ENCODE data around the gene NEK8. TPM values are rescaled to one million over a fixed set of nuclear protein-coding genes. Genes with fewer than 3 reads are reported as not detected.
A peak's percentile ranks its signal among the peaks of the same experiment; 100 is the strongest.
"Not testable (repeated sequence)": the region's sequence is repeated elsewhere in the genome, so short reads cannot be mapped to it uniquely, and the experiment has no call there.

Gene NEK8
- total RNA-seq, 2 experiments from 2014 or later, result 3.6 to 3.9 TPM

DNA sequence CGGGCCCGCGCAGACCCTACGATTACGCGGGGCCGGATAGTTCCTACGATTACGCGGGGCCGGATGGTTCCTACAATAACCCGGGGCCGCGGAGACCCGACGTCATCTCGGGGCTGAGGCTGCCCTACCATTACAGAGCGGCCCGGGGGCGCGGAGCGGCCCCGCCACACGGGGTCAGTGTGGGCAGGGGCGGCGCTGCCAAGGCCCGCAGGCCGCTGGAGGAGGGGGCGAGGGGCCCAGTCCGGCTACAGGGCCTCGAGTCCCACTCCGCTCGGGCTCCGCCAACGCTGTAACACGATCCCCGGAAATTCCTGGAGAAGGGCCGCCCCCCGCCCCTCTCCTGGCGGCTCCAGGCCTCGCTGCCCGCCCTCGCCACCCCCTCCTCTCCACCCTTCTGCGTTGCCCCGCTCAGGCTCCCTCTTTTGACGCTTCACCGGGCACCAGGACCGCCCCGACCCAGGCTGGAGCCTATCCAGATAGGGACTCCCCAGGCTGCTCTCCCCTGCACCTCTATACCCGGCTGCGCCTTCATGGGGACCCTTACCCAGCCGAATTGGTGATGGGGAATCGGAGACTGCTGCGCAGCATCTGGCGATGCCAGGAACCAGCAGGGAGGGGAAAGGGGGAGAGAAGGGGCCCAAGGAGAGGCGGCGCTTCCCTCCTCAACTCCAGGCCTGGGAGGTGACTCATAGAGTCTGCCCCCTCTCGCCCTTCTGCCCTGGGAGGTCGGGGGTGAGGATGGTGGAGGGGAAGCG lies 10.8 kb upstream of the NEK8 start, which contains the start of gene RAB34:
TSS of gene RAB34 (minus strand) at position 291 of the 755 bp plus-strand sequence. CDS start 602 bp downstream, outside the sequence.
- H3K27ac Mint-ChIP-seq, result peak within 1 kb of the TSS; percentile 81
- TF ChIP-seq, protein P1, sequence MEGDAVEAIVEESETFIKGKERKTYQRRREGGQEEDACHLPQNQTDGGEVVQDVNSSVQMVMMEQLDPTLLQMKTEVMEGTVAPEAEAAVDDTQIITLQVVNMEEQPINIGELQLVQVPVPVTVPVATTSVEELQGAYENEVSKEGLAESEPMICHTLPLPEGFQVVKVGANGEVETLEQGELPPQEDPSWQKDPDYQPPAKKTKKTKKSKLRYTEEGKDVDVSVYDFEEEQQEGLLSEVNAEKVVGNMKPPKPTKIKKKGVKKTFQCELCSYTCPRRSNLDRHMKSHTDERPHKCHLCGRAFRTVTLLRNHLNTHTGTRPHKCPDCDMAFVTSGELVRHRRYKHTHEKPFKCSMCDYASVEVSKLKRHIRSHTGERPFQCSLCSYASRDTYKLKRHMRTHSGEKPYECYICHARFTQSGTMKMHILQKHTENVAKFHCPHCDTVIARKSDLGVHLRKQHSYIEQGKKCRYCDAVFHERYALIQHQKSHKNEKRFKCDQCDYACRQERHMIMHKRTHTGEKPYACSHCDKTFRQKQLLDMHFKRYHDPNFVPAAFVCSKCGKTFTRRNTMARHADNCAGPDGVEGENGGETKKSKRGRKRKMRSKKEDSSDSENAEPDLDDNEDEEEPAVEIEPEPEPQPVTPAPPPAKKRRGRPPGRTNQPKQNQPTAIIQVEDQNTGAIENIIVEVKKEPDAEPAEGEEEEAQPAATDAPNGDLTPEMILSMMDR (IDR thresholded peaks at IDR 0.05), result no peak
- H3K4me1 Mint-ChIP-seq (ENCODE audit: low read depth), result peaks cover 19% of the 10 kb centered on the region
- DNase-seq (peak; percentile 58), ATAC-seq (no peak)
- H3K27me3 Mint-ChIP-seq, result peaks cover 14% of the 10 kb centered on the region
- peaks cover 30% of the 10 kb centered on the region for H3K36me3 Mint-ChIP-seq (ENCODE audit: low read depth)
- ChIA-PET POLR2A (no interaction called here), CTCF (no interaction called here)
- H3K9me3 Mint-ChIP-seq, result no peaks in the 10 kb centered on the region
- H3K4me3 Mint-ChIP-seq, result peak within 1 kb of the TSS; percentile 71
- intact Hi-C loops (cut with micrococcal nuclease), result no loop called here

DNA sequence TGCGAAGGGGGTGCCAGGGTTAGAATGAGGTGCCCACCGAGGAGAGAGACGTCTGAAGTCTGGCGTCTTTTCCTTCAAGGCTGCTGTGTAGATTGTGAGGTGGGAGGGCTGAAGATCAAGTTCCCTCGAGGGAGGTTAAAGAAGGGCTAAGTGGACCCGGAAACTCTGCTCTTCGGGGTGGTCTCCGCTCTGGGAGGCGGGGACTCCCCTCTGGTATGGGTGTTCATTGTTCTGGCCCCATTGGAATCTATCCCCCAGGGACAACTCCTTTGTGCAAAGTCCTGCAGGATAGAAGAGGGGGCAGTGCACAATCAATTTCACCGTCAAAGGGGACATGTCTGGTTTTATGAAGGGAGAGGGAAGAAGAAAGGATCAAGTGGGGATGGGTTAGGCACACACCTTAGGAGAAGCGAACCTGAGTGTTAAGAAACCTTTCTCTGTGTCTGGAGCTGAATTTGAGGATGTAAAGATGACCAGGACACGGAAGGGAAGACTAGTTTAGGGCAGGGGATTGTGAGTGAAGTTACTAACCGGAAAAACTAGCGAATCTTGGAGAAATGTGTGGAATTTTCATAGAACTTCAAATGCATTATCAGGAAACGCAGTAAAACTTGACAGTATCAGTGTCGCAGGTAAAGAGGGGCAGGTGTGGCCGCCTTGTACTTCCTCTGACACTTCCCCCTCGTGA lies 10.1 kb upstream of the NEK8 start:
- DNase-seq (no peak), ATAC-seq (no peak)
- ChIA-PET POLR2A (interaction anchor here (4.1 to 11.5 kb wide), 2 partner anchors 7 to 25 kb away, joined by 31 to 480 read pairs; partner anchors contain the start of genes PROCA1 and TRAF4), CTCF (interaction anchor here (1.9 kb wide), 1 partner anchor 235 kb away, joined by 11 read pairs; no protein-coding TSS in a partner anchor)
- TF ChIP-seq, protein P1 (IDR thresholded peaks at IDR 0.05), result no peak
- H3K9me3 Mint-ChIP-seq, result no peaks in the 10 kb centered on the region
- H3K27me3 Mint-ChIP-seq, result peaks cover 14% of the 10 kb centered on the region
- H3K4me3 Mint-ChIP-seq, result peak overlapping the region; percentile 100
- intact Hi-C loops (cut with micrococcal nuclease), result no loop called here
- peaks cover 37% of the 10 kb centered on the region for H3K36me3 Mint-ChIP-seq (ENCODE audit: low read depth)
- peak overlapping the region; percentile 81 for H3K27ac Mint-ChIP-seq
- H3K4me1 Mint-ChIP-seq (ENCODE audit: low read depth), result peaks cover 24% of the 10 kb centered on the region

DNA sequence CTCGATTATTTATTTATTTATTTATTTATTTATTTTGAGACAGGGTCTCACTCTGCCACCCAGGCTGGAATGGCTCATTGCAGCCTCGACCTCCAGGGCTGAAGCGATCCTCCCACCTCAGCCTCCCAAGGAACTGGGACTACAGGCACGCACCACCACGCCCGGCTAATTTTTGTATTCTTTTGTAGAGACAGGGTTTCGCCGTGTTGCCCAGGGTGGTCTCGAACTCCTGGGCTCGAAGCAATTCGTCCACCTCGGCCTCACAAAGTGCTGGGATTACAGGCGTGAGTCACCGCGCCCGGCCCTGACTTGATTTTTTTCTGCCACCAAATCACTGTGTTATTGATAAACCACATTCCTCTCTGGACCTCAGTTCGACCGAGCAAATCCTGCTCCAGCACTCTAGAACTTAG lies 9.6 kb upstream of the NEK8 start:
- peak; percentile 0 for ATAC-seq
- peak overlapping the region; percentile 99 for H3K27ac Mint-ChIP-seq
- CTCF ChIA-PET, result interaction anchor here (0.9 to 1.9 kb wide), 6 partner anchors 8 to 397 kb away, joined by 3 to 11 read pairs (median 4); partner anchors contain the start of genes BLTP2, NEK8 and PROCA1
- POLR2A ChIA-PET, result interaction anchor here (0.6 to 11.5 kb wide), 15 partner anchors 8 to 362 kb away, joined by 3 to 480 read pairs (median 8); partner anchors contain the start of genes BLTP2, NEK8, POLDIP2 and PROCA1
- peaks cover 14% of the 10 kb centered on the region for H3K27me3 Mint-ChIP-seq
- intact Hi-C loops (cut with micrococcal nuclease), result no loop called here
- no peaks in the 10 kb centered on the region for H3K9me3 Mint-ChIP-seq
- DNase-seq, result no peak
- peaks cover 42% of the 10 kb centered on the region for H3K36me3 Mint-ChIP-seq (ENCODE audit: low read depth)
- peaks cover 29% of the 10 kb centered on the region for H3K4me1 Mint-ChIP-seq (ENCODE audit: low read depth)
- peak overlapping the region; percentile 100 for H3K4me3 Mint-ChIP-seq
- TF ChIP-seq, protein P1 (IDR thresholded peaks at IDR 0.05), result no peak

DNA sequence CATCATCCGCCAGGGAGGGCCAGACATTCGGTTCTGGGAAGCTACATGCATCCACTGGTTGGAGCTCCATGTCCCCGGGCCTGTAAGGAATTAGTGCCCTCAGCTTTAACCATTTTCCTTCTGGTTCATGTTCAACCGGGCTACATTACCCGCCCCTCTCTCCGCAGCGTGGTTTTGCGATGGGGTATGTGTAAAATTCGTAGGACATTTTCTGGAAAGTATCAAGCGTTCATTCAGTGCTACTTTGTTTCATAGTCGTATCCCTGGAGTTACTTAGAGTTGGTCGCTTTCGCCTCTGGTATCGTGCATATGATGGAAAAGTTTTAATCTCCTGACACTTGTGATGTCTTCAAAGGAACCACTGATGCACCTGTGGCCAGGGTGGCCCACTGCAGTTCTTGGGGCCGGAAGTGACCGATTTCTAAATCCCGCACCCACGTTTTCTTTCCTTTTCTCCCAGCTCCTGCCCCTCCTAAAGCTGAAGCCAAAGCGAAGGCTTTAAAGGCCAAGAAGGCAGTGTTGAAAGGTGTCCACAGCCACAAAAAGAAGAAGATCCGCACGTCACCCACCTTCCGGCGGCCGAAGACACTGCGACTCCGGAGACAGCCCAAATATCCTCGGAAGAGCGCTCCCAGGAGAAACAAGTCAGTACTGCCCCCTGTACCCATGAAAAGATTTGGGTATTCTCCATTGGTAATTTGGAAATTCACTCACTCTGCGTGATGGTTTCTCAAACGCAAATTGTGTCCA lies 8.2 kb upstream of the NEK8 start:
- Mint-ChIP-seq H3K4me1 (ENCODE audit: low read depth) (peaks cover 40% of the 10 kb centered on the region), H3K36me3 (ENCODE audit: low read depth) (peaks cover 56% of the 10 kb centered on the region), H3K9me3 (no peaks in the 10 kb centered on the region), H3K4me3 (peak overlapping the region; percentile 100), H3K27ac (peak overlapping the region; percentile 99), H3K27me3 (peaks cover 11% of the 10 kb centered on the region)
- peak; percentile 58 for DNase-seq
- TF ChIP-seq, protein P1 (IDR thresholded peaks at IDR 0.05), result peak; percentile 32
- POLR2A ChIA-PET, result interaction anchor here (0.7 to 11.5 kb wide), 19 partner anchors 8 to 363 kb away, joined by 3 to 480 read pairs (median 6); partner anchors contain the start of genes BLTP2, NEK8, POLDIP2 and PROCA1
- intact Hi-C loops (cut with micrococcal nuclease), result no loop called here
- ATAC-seq, result no peak
- CTCF ChIA-PET, result interaction anchor here (0.9 to 13.9 kb wide), 9 partner anchors 7 to 395 kb away, joined by 3 to 609 read pairs (median 4); partner anchors contain the start of genes BLTP2, PROCA1 and TRAF4

DNA sequence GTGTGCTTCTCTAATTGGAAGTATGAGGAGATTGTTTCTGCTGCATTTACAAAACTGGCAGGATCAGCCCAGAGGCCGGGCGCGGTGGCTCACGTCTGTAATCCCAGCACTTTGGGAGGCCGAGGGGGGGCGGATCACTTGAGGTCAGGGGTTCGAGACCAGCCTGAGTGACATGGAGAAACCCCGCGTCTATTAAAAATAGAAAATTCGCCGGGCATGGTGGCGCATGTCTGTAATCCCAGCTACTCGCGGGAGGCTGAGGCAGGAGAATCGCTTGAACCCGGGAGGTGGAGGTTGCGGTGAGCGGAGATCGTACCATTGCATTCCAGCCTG lies 7.6 kb upstream of the NEK8 start:
- intact Hi-C loops (cut with micrococcal nuclease); ATAC-seq: not testable (repeated sequence)

More for the DNA sequence above, 7.6 kb upstream of the NEK8 start:
- POLR2A ChIA-PET, result interaction anchor here (1.2 to 11.5 kb wide), 9 partner anchors 10 to 229 kb away, joined by 3 to 480 read pairs (median 12); partner anchors contain the start of genes BLTP2, PROCA1, SDF2 and SUPT6H
- Mint-ChIP-seq H3K4me1 (ENCODE audit: low read depth) (peaks cover 40% of the 10 kb centered on the region), H3K4me3 (peak overlapping the region; percentile 100), H3K27ac (peak overlapping the region; percentile 99), H3K36me3 (ENCODE audit: low read depth) (peaks cover 60% of the 10 kb centered on the region)
- H3K27me3 Mint-ChIP-seq, DNase-seq, H3K9me3 Mint-ChIP-seq: not testable (repeated sequence)
- CTCF ChIA-PET, result interaction anchor here (1.4 to 13.9 kb wide), 3 partner anchors 8 to 43 kb away, joined by 3 to 609 read pairs (median 4); partner anchors contain the start of gene TRAF4
